HCT116 (cell line): Measurements from ENCODE around the gene PDE6A. TPM values are rescaled to one million over a fixed set of nuclear protein-coding genes. Genes with fewer than 3 reads are reported as not detected.

ENCODE experiments used
- ATAC-seq: fragments of 200-7000 bp; cut with Tn5 transposase; 2 replicates; pipeline ENCODE4 v1.9.1; 2020; ENCODE audit warnings: mild to moderate bottlenecking, moderate library complexity
- BruUV-seq: library from RNA; stranded (reverse); fragments of 400-500 nt; replicated peaks from 2 replicates; lab custom pipeline; 2021; lab: Mats Ljungman, UMichigan
- CTCF ChIA-PET: fragments of 300-600 bp; sonication (Branson Sonifier 250); formaldehyde crosslinking; loops from one replicate; lab custom pipeline; 2021; ENCODE audit warnings: antibody characterized with exemption; lab: Charles Lee
- POLR2A ChIA-PET: fragments of 300-600, 350-600 bp; sonication (Branson Sonifier 250); formaldehyde crosslinking; loops from one replicate; lab custom pipeline; 2021; ENCODE audit warnings: antibody characterized with exemption; lab: Charles Lee
- RAD21 ChIA-PET, 2 experiments: fragments of 300-600 bp; sonication (Branson Sonifier 250); formaldehyde crosslinking; loops; one replicate each; lab custom pipeline; 2023; ENCODE audit warnings: low total read pairs in 2 of 2; ENCODE audit not compliant: uncharacterized antibody in 2 of 2, unreplicated experiment in 2 of 2, low non-redundant PET in 1 of 2; lab: Charles Lee
- DNase-seq: peaks from one replicate; pipeline ENCODE4 v3.0.0-alpha.2; 2010; ENCODE audit warnings: low read depth, low spot score
- H2AFZ ChIP-seq: fragments of 200-600 bp; shearing (Covaris generic), sonication (generic); 2 replicates; pipeline ENCODE4 v1.6.1; 2017; ENCODE audit warnings: low read depth, mixed run types, mixed read lengths, antibody characterized with exemption, low read length; ENCODE audit not compliant: poor library complexity, severe bottlenecking
- H3K27ac ChIP-seq: 2 replicates; pipeline ENCODE4 v1.5.1; 2012; ENCODE audit warnings: low read depth, low read length
- H3K27me3 ChIP-seq: fragments of 200-600 bp; sonication (generic); 2 replicates; pipeline ENCODE4 v1.6.1; 2016; ENCODE audit warnings: mixed run types, low read length, mixed read lengths; ENCODE audit not compliant: insufficient read depth
- H3K36me3 ChIP-seq, 2 experiments: fragments of 200-500 bp in 1 of 2; fragments of 200-600 bp in 1 of 2; sonication (Bioruptor generic) in 1 of 2; sonication (generic) in 1 of 2; 2 replicates each; pipeline versions ENCODE4 v1.5.1 to v1.6.1; 2014 to 2016; ENCODE audit warnings: low read length in 2 of 2, inconsistent platforms in 1 of 2, mixed read lengths in 1 of 2, mixed run types in 1 of 2; ENCODE audit not compliant: insufficient read depth in 2 of 2, control insufficient read depth in 1 of 2
- H3K4me1 ChIP-seq, 2 experiments: fragments of 200-600 bp in 1 of 2; sonication (generic) in 1 of 2; 2 replicates each; pipeline versions ENCODE4 v1.5.1 to v1.6.1; 2012 to 2017; ENCODE audit warnings: low read length in 2 of 2, inconsistent platforms in 1 of 2, mild to moderate bottlenecking in 1 of 2, mixed read lengths in 1 of 2, mixed run types in 1 of 2, moderate library complexity in 1 of 2; ENCODE audit not compliant: insufficient read depth in 2 of 2, control insufficient read depth in 1 of 2
- H3K4me2 ChIP-seq: fragments of 200-600 bp; sonication (generic); 2 replicates; pipeline ENCODE4 v1.6.1; 2017; ENCODE audit warnings: mixed run types, low read length, mixed read lengths
- H3K4me3 ChIP-seq, 2 experiments: fragments of 200-600 bp in 1 of 2; sonication (generic) in 1 of 2; replicated peaks in 1 of 2; 2 replicates each; pipeline ENCODE4 v1.5.1; 2011 to 2016; ENCODE audit warnings: low read length in 2 of 2, control low read depth in 1 of 2, low read depth in 1 of 2, mild to moderate bottlenecking in 1 of 2, mixed read lengths in 1 of 2, mixed run types in 1 of 2
- H3K79me2 ChIP-seq: fragments of 200-600 bp; sonication (generic); 2 replicates; pipeline ENCODE4 v1.6.1; 2017; ENCODE audit warnings: mild to moderate bottlenecking, mixed run types, low read length, moderate library complexity, mixed read lengths; ENCODE audit not compliant: insufficient read depth
- H3K9ac ChIP-seq: fragments of 200-600 bp; sonication (generic); 2 replicates; pipeline ENCODE4 v1.6.1; 2016; ENCODE audit warnings: low read length, mixed read lengths
- H3K9me2 ChIP-seq: fragments of 200-600 bp; sonication (generic), shearing (Covaris generic); 2 replicates; pipeline ENCODE4 v1.6.1; 2017; ENCODE audit warnings: mixed run types, mild to moderate bottlenecking, moderate library complexity; ENCODE audit not compliant: insufficient read depth
- H3K9me3 ChIP-seq, 2 experiments: fragments of 200-500 bp in 1 of 2; fragments of 200-600 bp in 1 of 2; sonication (Bioruptor generic) in 1 of 2; sonication (generic) in 1 of 2; 2 replicates each; pipeline ENCODE4 v1.6.1; 2014 to 2017; ENCODE audit warnings: low read length in 2 of 2, mixed read lengths in 2 of 2, inconsistent platforms in 1 of 2, low read depth in 1 of 2, mild to moderate bottlenecking in 1 of 2, mixed run types in 1 of 2, moderate library complexity in 1 of 2; ENCODE audit not compliant: control insufficient read depth in 1 of 2, insufficient read depth in 1 of 2
- H4K20me1 ChIP-seq: fragments of 200-600 bp; sonication (generic), shearing (Covaris generic); 2 replicates; pipeline ENCODE4 v1.6.1; 2017; ENCODE audit warnings: mixed run types, mild to moderate bottlenecking, moderate library complexity; ENCODE audit not compliant: insufficient read depth
- CEBPB ChIP-seq: IDR thresholded peaks from 2 replicates; pipeline ENCODE4 v1.6.1; 2012; ENCODE audit warnings: low read depth
- CTCF ChIP-seq, 3 experiments: fragments of 200-600 bp in 1 of 3; sonication (generic) in 1 of 3; IDR thresholded peaks in 2 of 3; conservative IDR thresholded peaks in 1 of 3; 2 replicates each; pipeline ENCODE4 v1.5.1; 2012 to 2017; ENCODE audit warnings: low read depth in 2 of 3, low read length in 2 of 3, antibody characterized with exemption in 1 of 3, borderline replicate concordance in 1 of 3, control low read depth in 1 of 3, mild to moderate bottlenecking in 1 of 3, mixed read lengths in 1 of 3, mixed run types in 1 of 3, moderate library complexity in 1 of 3; ENCODE audit not compliant: insufficient read depth in 1 of 3
- EGR1 ChIP-seq: IDR thresholded peaks from 2 replicates; pipeline ENCODE4 v1.6.1; 2012; ENCODE audit warnings: low read depth
- EZH2 ChIP-seq: fragments of 200-600 bp; sonication (generic); IDR thresholded peaks from 2 replicates; pipeline ENCODE4 v1.6.1; 2017; ENCODE audit warnings: antibody characterized with exemption, mixed run types
- FOSL1 ChIP-seq: IDR thresholded peaks from 2 replicates; pipeline ENCODE4 v1.6.1; 2012; ENCODE audit warnings: low read depth
- JUND ChIP-seq: IDR thresholded peaks from 2 replicates; pipeline ENCODE4 v1.6.1; 2012
- POLR2A ChIP-seq: IDR thresholded peaks from 2 replicates; pipeline ENCODE4 v1.7.0; 2011; ENCODE audit warnings: borderline replicate concordance; ENCODE audit not compliant: insufficient read depth, insufficient read length; ENCODE audit errors: extremely low read depth
- RAD21 ChIP-seq: IDR thresholded peaks from 2 replicates; pipeline ENCODE4 v1.6.1; 2012; ENCODE audit warnings: low read depth, mild to moderate bottlenecking
- SIN3A ChIP-seq: IDR thresholded peaks from 2 replicates; pipeline ENCODE4 v1.6.1; 2012; ENCODE audit warnings: low read depth
- SRF ChIP-seq: IDR thresholded peaks from 2 replicates; pipeline ENCODE4 v1.6.1; 2012; ENCODE audit warnings: low read depth
- TCF7L2 ChIP-seq: IDR thresholded peaks from 2 replicates; pipeline ENCODE4 v1.7.0; 2011; ENCODE audit warnings: borderline replicate concordance, inconsistent platforms; ENCODE audit not compliant: insufficient read depth, insufficient read length; ENCODE audit errors: extremely low read depth
- YY1 ChIP-seq: IDR thresholded peaks from 2 replicates; pipeline ENCODE4 v1.6.1; 2011; ENCODE audit warnings: low read length, low read depth, moderate library complexity, mild to moderate bottlenecking; ENCODE audit not compliant: insufficient replicate concordance; ENCODE audit errors: extremely low read depth
- ZFX ChIP-seq: fragments of 450-650 bp; IDR thresholded peaks from 2 replicates; pipeline ENCODE4 v1.6.1; 2017
- ZNF274 ChIP-seq: fragments of 200-500 bp; sonication (Bioruptor generic); IDR thresholded peaks from 2 replicates; pipeline ENCODE4 v1.6.1; 2014; ENCODE audit warnings: mild to moderate bottlenecking, low read depth, low read length, inconsistent platforms
- intact Hi-C: fragments of 100-400 bp; cut with micrococcal nuclease; formaldehyde crosslinking; loops from 2 replicates; pipeline ENCODE4 v1.10.0; 2022
- total RNA-seq: library from RNA; stranded (reverse); gene quantifications from one replicate; pipeline ENCODE4 v1.2.1, GENCODE V29; 2021; ENCODE audit not compliant: unreplicated experiment
- TF ChIP-seq, protein P1 (sequence below): IDR thresholded peaks from 2 replicates; pipeline ENCODE4 v1.6.1; 2012
- TF ChIP-seq, protein P2 (sequence below): IDR thresholded peaks from 2 replicates; pipeline ENCODE4 v1.6.1; 2011; ENCODE audit warnings: mild to moderate bottlenecking, low read length, moderate library complexity; ENCODE audit not compliant: insufficient replicate concordance; ENCODE audit errors: extremely low read depth

The PDE6A gene
- total RNA-seq, 1 experiment from 2014 or later = not detected

GRCh38 chr5:149869411-149869821, 75.2 kb downstream of the PDE6A start:
- no TSS peak for BruUV-seq
- Histone ChIP-seq H3K27ac (no peak overlapping the region), H3K27me3 (peaks cover 8% of the 10 kb centered on the region; the same call in 1 of the 2 replicates), H2AFZ (no peak overlapping the region), H3K4me1 (no peaks in the 10 kb centered on the region), H3K4me2 (no peak overlapping the region), H3K9ac (no peak overlapping the region), H3K79me2 (no peaks in the 10 kb centered on the region), H3K9me2 (no peaks in the 10 kb centered on the region), H3K36me3 (no peaks in the 10 kb centered on the region), H3K9me3 (no peaks in the 10 kb centered on the region), H4K20me1 (no peaks in the 10 kb centered on the region), H3K4me3 (no peak overlapping the region)
- intact Hi-C loops = no loop called here
- CTCF ChIA-PET = interaction anchor here (3.0 kb wide), 1 partner anchor 17 kb away, joined by 12 read pairs; no protein-coding TSS in a partner anchor
- POLR2A ChIA-PET = no interaction called here
- RAD21 ChIA-PET = no interaction called here
- DNase-seq (no peak), ATAC-seq (no peak)
- TF ChIP-seq CEBPB (no peak), EGR1 (no peak), TCF7L2 (no peak), YY1 (no peak), ZNF274 (no peak)

- Histone ChIP-seq H3K9me3 (no peaks in the 10 kb centered on the region), H4K20me1 (no peaks in the 10 kb centered on the region), H3K36me3 (no peaks in the 10 kb centered on the region), H2AFZ (no peak overlapping the region), H3K27me3 (0 out of 2 replicates have a peak, but pooled peaks cover 3% of the 10 kb centered on the region), H3K79me2 (no peaks in the 10 kb centered on the region), H3K9ac (no peak overlapping the region), H3K4me2 (no peak overlapping the region), H3K27ac (no peak overlapping the region), H3K4me1 (no peaks in the 10 kb centered on the region), H3K4me3 (no peak overlapping the region), H3K9me2 (no peaks in the 10 kb centered on the region)
- ChIA-PET CTCF (no interaction called here), POLR2A (no interaction called here), RAD21 (no interaction called here)
- no peak for DNase-seq
- intact Hi-C loops = no loop called here
- ATAC-seq = no peak
- no TSS peak for BruUV-seq
- TF ChIP-seq, protein P1, sequence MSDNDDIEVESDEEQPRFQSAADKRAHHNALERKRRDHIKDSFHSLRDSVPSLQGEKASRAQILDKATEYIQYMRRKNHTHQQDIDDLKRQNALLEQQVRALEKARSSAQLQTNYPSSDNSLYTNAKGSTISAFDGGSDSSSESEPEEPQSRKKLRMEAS = no peak
- TF ChIP-seq RAD21 (no peak), SRF (no peak), EGR1 (no peak), CTCF (IDR thresholded peaks at IDR 0.05 in 2 of 3, conservative IDR thresholded peaks at IDR 0.05 in 1 of 3; ENCODE audit: borderline replicate concordance in 1 of 3, insufficient read depth in 1 of 3, low read depth in 2 of 3, low read length in 2 of 3) (no peak), ZFX (no peak), EZH2 (no peak), SIN3A (no peak), CEBPB (no peak), POLR2A (no peak), JUND (no peak), FOSL1 (no peak)
- TF ChIP-seq, protein P2, sequence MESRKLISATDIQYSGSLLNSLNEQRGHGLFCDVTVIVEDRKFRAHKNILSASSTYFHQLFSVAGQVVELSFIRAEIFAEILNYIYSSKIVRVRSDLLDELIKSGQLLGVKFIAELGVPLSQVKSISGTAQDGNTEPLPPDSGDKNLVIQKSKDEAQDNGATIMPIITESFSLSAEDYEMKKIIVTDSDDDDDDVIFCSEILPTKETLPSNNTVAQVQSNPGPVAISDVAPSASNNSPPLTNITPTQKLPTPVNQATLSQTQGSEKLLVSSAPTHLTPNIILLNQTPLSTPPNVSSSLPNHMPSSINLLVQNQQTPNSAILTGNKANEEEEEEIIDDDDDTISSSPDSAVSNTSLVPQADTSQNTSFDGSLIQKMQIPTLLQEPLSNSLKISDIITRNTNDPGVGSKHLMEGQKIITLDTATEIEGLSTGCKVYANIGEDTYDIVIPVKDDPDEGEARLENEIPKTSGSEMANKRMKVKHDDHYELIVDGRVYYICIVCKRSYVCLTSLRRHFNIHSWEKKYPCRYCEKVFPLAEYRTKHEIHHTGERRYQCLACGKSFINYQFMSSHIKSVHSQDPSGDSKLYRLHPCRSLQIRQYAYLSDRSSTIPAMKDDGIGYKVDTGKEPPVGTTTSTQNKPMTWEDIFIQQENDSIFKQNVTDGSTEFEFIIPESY = no peak
Observed at GRCh38 chr5:149865746-149866145, 78.8 kb downstream of the PDE6A start.
